ENCODE results near the gene TMUB1.

The TMUB1 gene

GRCh38 chr7:151129960-151130591, 46.8 kb upstream of the TMUB1 start:
- DNase-seq (ENCODE audit: low read depth, low spot score), result no peak
- TF ChIP-seq CTCF (IDR thresholded peaks at IDR 0.05; ENCODE audit: insufficient read depth, low read length, missing control alignments), result no peak
- ChIA-PET CTCF (interaction anchor here (0.9 to 2.8 kb wide), 8 partner anchors 9 to 174 kb away, joined by 3 to 14 read pairs (median 4); no protein-coding TSS in a partner anchor), POLR2A (no interaction called here)
- no peak overlapping the region for H3K4me3 ChIP-seq (ENCODE audit: low read depth, low read length)

GRCh38 chr7:151129117-151129959, 46.0 kb upstream of the TMUB1 start:
- POLR2A ChIA-PET, result no interaction called here
- DNase-seq (ENCODE audit: low read depth, low spot score), result no peak
- TF ChIP-seq CTCF (IDR thresholded peaks at IDR 0.05; ENCODE audit: insufficient read depth, low read length, missing control alignments), result no peak
- H3K4me3 ChIP-seq (ENCODE audit: low read depth, low read length), result no peak overlapping the region
- CTCF ChIA-PET, result interaction anchor here (0.9 to 2.8 kb wide), 9 partner anchors 9 to 175 kb away, joined by 3 to 14 read pairs (median 4); no protein-coding TSS in a partner anchor

GRCh38 chr7:151128716-151129115, 45.4 kb upstream of the TMUB1 start:
- CTCF ChIA-PET, result interaction anchor here (1.0 to 2.8 kb wide), 8 partner anchors 9 to 43 kb away, joined by 3 to 14 read pairs (median 4); no protein-coding TSS in a partner anchor
- no peak overlapping the region for H3K4me3 ChIP-seq (ENCODE audit: low read depth, low read length)
- DNase-seq (ENCODE audit: low read depth, low spot score), result no peak
- POLR2A ChIA-PET, result no interaction called here
- no peak for TF ChIP-seq CTCF (IDR thresholded peaks at IDR 0.05; ENCODE audit: insufficient read depth, low read length, missing control alignments)

- ChIA-PET POLR2A (no interaction called here), CTCF (interaction anchor here (0.9 to 2.2 kb wide), 7 partner anchors 9 to 174 kb away, joined by 3 to 9 read pairs (median 4); no protein-coding TSS in a partner anchor)
- no peak overlapping the region for H3K4me3 ChIP-seq (ENCODE audit: low read depth, low read length)
- no peak for DNase-seq (ENCODE audit: low read depth, low spot score)
- no peak for TF ChIP-seq CTCF (IDR thresholded peaks at IDR 0.05; ENCODE audit: insufficient read depth, low read length, missing control alignments)
Observed at GRCh38 chr7:151128144-151128543, 44.9 kb upstream of the TMUB1 start.

GRCh38 chr7:151126491-151127137, 43.3 kb upstream of the TMUB1 start:
- H3K4me3 ChIP-seq (ENCODE audit: low read depth, low read length), result no peak overlapping the region
- TF ChIP-seq CTCF (IDR thresholded peaks at IDR 0.05; ENCODE audit: insufficient read depth, low read length, missing control alignments), result no peak
- DNase-seq (ENCODE audit: low read depth, low spot score), result no peak
- ChIA-PET POLR2A (no interaction called here), CTCF (interaction anchor here (1.1 to 5.0 kb wide), 6 partner anchors 10 to 175 kb away, joined by 3 to 41 read pairs (median 4); partner anchors contain the start of gene GBX1)

Measured in AG04449 (cell line).